Osteoblast (primary cell): ENCODE data around the gene TGFBR3L. TPM values are rescaled to one million over a fixed set of nuclear protein-coding genes. Genes with fewer than 3 reads are reported as not detected.

Experiments used
- DNase-seq: peaks from one replicate; pipeline ENCODE4 v3.0.0; 2011; ENCODE audit warnings: low spot score, mixed read lengths; ENCODE audit not compliant: insufficient read length; ENCODE audit errors: missing footprints
- H2AFZ ChIP-seq: 2 replicates; pipeline ENCODE4 v1.6.0; 2011; ENCODE audit warnings: mild to moderate bottlenecking, low read length
- H3K27ac ChIP-seq: 2 replicates; pipeline ENCODE4 v1.5.1; 2011; ENCODE audit warnings: mild to moderate bottlenecking, low read depth, low read length, moderate library complexity
- H3K27me3 ChIP-seq: 2 replicates; pipeline ENCODE4 v1.6.0; 2012; ENCODE audit warnings: mild to moderate bottlenecking, control low read depth, inconsistent platforms, low read length, moderate library complexity; ENCODE audit not compliant: insufficient read depth
- H3K36me3 ChIP-seq: 2 replicates; pipeline ENCODE4 v1.5.1; 2011; ENCODE audit warnings: mild to moderate bottlenecking, low read length, control low read depth, moderate library complexity; ENCODE audit not compliant: insufficient read depth
- H3K4me1 ChIP-seq: 2 replicates; pipeline ENCODE4 v1.5.1; 2011; ENCODE audit warnings: mild to moderate bottlenecking, low read length, control low read depth, moderate library complexity; ENCODE audit not compliant: insufficient read depth
- H3K4me2 ChIP-seq: 2 replicates; pipeline ENCODE4 v1.6.0; 2011; ENCODE audit warnings: mild to moderate bottlenecking, low read length; ENCODE audit not compliant: insufficient read depth
- H3K4me3 ChIP-seq: fragments of 200-600 bp; sonication (generic); 3 replicates; pipeline ENCODE4 v1.5.1; 2012; ENCODE audit warnings: mild to moderate bottlenecking, low read length, inconsistent platforms; ENCODE audit not compliant: insufficient read depth
- H3K79me2 ChIP-seq: 2 replicates; pipeline ENCODE4 v1.6.0; 2012; ENCODE audit warnings: mild to moderate bottlenecking, low read length, control low read depth, inconsistent platforms; ENCODE audit not compliant: insufficient read depth
- H3K9me3 ChIP-seq: 2 replicates; pipeline ENCODE4 v1.5.1; 2011; ENCODE audit warnings: low read depth, low read length, control low read depth
- H4K20me1 ChIP-seq: 2 replicates; pipeline ENCODE4 v1.6.0; 2012; ENCODE audit warnings: mild to moderate bottlenecking, low read length, control low read depth; ENCODE audit not compliant: insufficient read depth
- CTCF ChIP-seq: IDR thresholded peaks from 2 replicates; pipeline ENCODE4 v1.5.1; 2011; ENCODE audit warnings: mild to moderate bottlenecking, low read depth, low read length, moderate library complexity; ENCODE audit errors: extremely low read depth
- total RNA-seq: library from RNA; depleted of rRNA; stranded (reverse); fragments of >200 nt; gene quantifications from 2 replicates; pipeline ENCODE4 v1.2.3, GENCODE V29; 2012

Gene TGFBR3L
- total RNA-seq, 1 donor = under 0.01 TPM

- no peaks in the 10 kb centered on the region for H3K27me3 ChIP-seq
- no peak for TF ChIP-seq CTCF
- peaks cover 9% of the 10 kb centered on the region for H3K36me3 ChIP-seq
- peak; percentile 85 for DNase-seq
- no peak overlapping the region for H2AFZ ChIP-seq
- H3K4me2 ChIP-seq = no peak overlapping the region
- no peaks in the 10 kb centered on the region for H4K20me1 ChIP-seq
- peaks cover 20% of the 10 kb centered on the region for H3K79me2 ChIP-seq
- H3K27ac ChIP-seq = no peak overlapping the region
- H3K4me1 ChIP-seq = peaks cover 7% of the 10 kb centered on the region
- H3K9me3 ChIP-seq = no peaks in the 10 kb centered on the region
- H3K4me3 ChIP-seq = no peak overlapping the region
Measured at GRCh38 chr19:7894612-7895309, 19.9 kb upstream of the TGFBR3L start.

- Histone ChIP-seq H3K27me3 (no peaks in the 10 kb centered on the region), H3K4me2 (no peak overlapping the region), H3K27ac (no peak overlapping the region), H4K20me1 (no peaks in the 10 kb centered on the region), H3K4me1 (peaks cover 7% of the 10 kb centered on the region), H3K36me3 (peaks cover 9% of the 10 kb centered on the region), H3K9me3 (no peaks in the 10 kb centered on the region), H2AFZ (no peak overlapping the region), H3K4me3 (no peak overlapping the region), H3K79me2 (peaks cover 17% of the 10 kb centered on the region)
- DNase-seq = peak; percentile 71
- no peak for TF ChIP-seq CTCF
Measured at GRCh38 chr19:7895565-7895964, 19.1 kb upstream of the TGFBR3L start.

- peaks cover 14% of the 10 kb centered on the region for H3K79me2 ChIP-seq
- no peak for DNase-seq
- no peak overlapping the region for H3K27ac ChIP-seq
- H3K27me3 ChIP-seq = no peaks in the 10 kb centered on the region
- H4K20me1 ChIP-seq = no peaks in the 10 kb centered on the region
- H3K9me3 ChIP-seq = no peaks in the 10 kb centered on the region
- no peak overlapping the region for H3K4me2 ChIP-seq
- H3K36me3 ChIP-seq = peaks cover 9% of the 10 kb centered on the region
- no peak overlapping the region for H2AFZ ChIP-seq
- H3K4me1 ChIP-seq = no peaks in the 10 kb centered on the region
- TF ChIP-seq CTCF = no peak
- H3K4me3 ChIP-seq = no peak overlapping the region
Measured at GRCh38 chr19:7897292-7897691, 17.3 kb upstream of the TGFBR3L start.

- H4K20me1 ChIP-seq = no peaks in the 10 kb centered on the region
- H3K4me3 ChIP-seq = no peak overlapping the region
- DNase-seq = peak; percentile 39
- H3K79me2 ChIP-seq = peaks cover 17% of the 10 kb centered on the region
- peaks cover 5% of the 10 kb centered on the region for H3K4me1 ChIP-seq
- no peak for TF ChIP-seq CTCF
- peaks cover 9% of the 10 kb centered on the region for H3K36me3 ChIP-seq
- H2AFZ ChIP-seq = no peak overlapping the region
- H3K27ac ChIP-seq = no peak overlapping the region
- no peaks in the 10 kb centered on the region for H3K9me3 ChIP-seq
- no peaks in the 10 kb centered on the region for H3K27me3 ChIP-seq
- no peak overlapping the region for H3K4me2 ChIP-seq
Measured at GRCh38 chr19:7898967-7899366, 15.7 kb upstream of the TGFBR3L start.
